ENCODE data around the gene LTBP1.

The LTBP1 gene

GRCh38 chr2:33272001-33272400 is 325.2 kb downstream of the LTBP1 start:
- no peak overlapping the region for H3K4ac ChIP-seq (ENCODE audit: low read depth in 1 of 2, low read length in 2 of 2)
- no peak overlapping the region for H3K4me2 ChIP-seq (ENCODE audit: low read length, poor library complexity, severe bottlenecking)
- no peak overlapping the region for H3K23ac ChIP-seq (ENCODE audit: low read length in 2 of 2)
- no peak overlapping the region for H2AFZ ChIP-seq (ENCODE audit: low read depth, low read length)
- no peaks in the 10 kb centered on the region for H3K79me1 ChIP-seq (replicated peaks; ENCODE audit: low read length, poor library complexity, severe bottlenecking)
- no peaks in the 10 kb centered on the region for H3K27me3 ChIP-seq (ENCODE audit: control insufficient read depth in 1 of 2, insufficient read depth in 1 of 2, low read length in 2 of 2)
- no peak overlapping the region for H2BK12ac ChIP-seq (ENCODE audit: low read length in 2 of 2)
- H3K18ac ChIP-seq (ENCODE audit: low read depth in 1 of 2, low read length in 2 of 2), result no peak overlapping the region
- no peak overlapping the region for H2BK120ac ChIP-seq (ENCODE audit: low read depth, low read length)
- no peak overlapping the region for H2BK15ac ChIP-seq (ENCODE audit: low read depth, poor library complexity, severe bottlenecking)
- no peak overlapping the region for H2AK5ac ChIP-seq (ENCODE audit: low read length, severe bottlenecking)
- 98% methylated on average over 4 of the region's 4 CpGs for WGBS
- H2BK5ac ChIP-seq (ENCODE audit: low read depth, low read length, poor library complexity, severe bottlenecking), result no peak overlapping the region
- H3K4me3 ChIP-seq (ENCODE audit: insufficient read depth in 1 of 2, low read depth in 1 of 2, low read length in 2 of 2), result no peak overlapping the region
- H3K9me3 ChIP-seq (ENCODE audit: control insufficient read depth, low read length), result no peaks in the 10 kb centered on the region
- no peak for DNase-seq
- H4K91ac ChIP-seq (ENCODE audit: low read length), result no peak overlapping the region
- H3K9ac ChIP-seq (ENCODE audit: low read length), result peak overlapping the region; percentile 51
- H3K4me1 ChIP-seq (ENCODE audit: control insufficient read depth, insufficient read depth, low read depth, low read length), result peaks cover 8% of the 10 kb centered on the region
- H3K36me3 ChIP-seq (ENCODE audit: control insufficient read depth in 1 of 2, insufficient read depth in 2 of 2, low read depth in 1 of 2, low read length in 2 of 2), result peaks cover 0 to 27% of the 10 kb centered on the region in 2 experiments
- no peak overlapping the region for H3K27ac ChIP-seq (ENCODE audit: low read length, poor library complexity, severe bottlenecking)
- H4K8ac ChIP-seq (ENCODE audit: low read length), result no peak overlapping the region
- H3K14ac ChIP-seq (ENCODE audit: low read length in 2 of 2), result no peak overlapping the region

- no peak for DNase-seq
- H2BK12ac ChIP-seq (ENCODE audit: low read length in 2 of 2), result no peak overlapping the region
- no peak overlapping the region for H4K91ac ChIP-seq (ENCODE audit: low read length)
- H3K36me3 ChIP-seq (ENCODE audit: control insufficient read depth in 1 of 2, insufficient read depth in 2 of 2, low read depth in 1 of 2, low read length in 2 of 2), result peaks cover 0 to 25% of the 10 kb centered on the region in 2 experiments
- H2BK15ac ChIP-seq (ENCODE audit: low read depth, poor library complexity, severe bottlenecking), result no peak overlapping the region
- no peaks in the 10 kb centered on the region for H3K79me1 ChIP-seq (replicated peaks; ENCODE audit: low read length, poor library complexity, severe bottlenecking)
- H2AFZ ChIP-seq (ENCODE audit: low read depth, low read length), result no peak overlapping the region
- no peak overlapping the region for H2BK120ac ChIP-seq (ENCODE audit: low read depth, low read length)
- no peak overlapping the region for H3K4me3 ChIP-seq (ENCODE audit: insufficient read depth in 1 of 2, low read depth in 1 of 2, low read length in 2 of 2)
- no peak overlapping the region for H4K8ac ChIP-seq (ENCODE audit: low read length)
- H3K14ac ChIP-seq (ENCODE audit: low read length in 2 of 2), result no peak overlapping the region
- no CpG with 5 or more reads among the region's 1 CpG for WGBS
- H2AK5ac ChIP-seq (ENCODE audit: low read length, severe bottlenecking), result no peak overlapping the region
- H3K9me3 ChIP-seq (ENCODE audit: control insufficient read depth, low read length), result no peaks in the 10 kb centered on the region
- H3K4me2 ChIP-seq (ENCODE audit: low read length, poor library complexity, severe bottlenecking), result no peak overlapping the region
- peaks cover 7% of the 10 kb centered on the region for H3K4me1 ChIP-seq (ENCODE audit: control insufficient read depth, insufficient read depth, low read depth, low read length)
- H3K9ac ChIP-seq (ENCODE audit: low read length), result no peak overlapping the region
- no peak overlapping the region for H3K27ac ChIP-seq (ENCODE audit: low read length, poor library complexity, severe bottlenecking)
- H3K27me3 ChIP-seq (ENCODE audit: control insufficient read depth in 1 of 2, insufficient read depth in 1 of 2, low read length in 2 of 2), result no peaks in the 10 kb centered on the region
- H3K23ac ChIP-seq (ENCODE audit: low read length in 2 of 2), result no peak overlapping the region
- no peak overlapping the region for H2BK5ac ChIP-seq (ENCODE audit: low read depth, low read length, poor library complexity, severe bottlenecking)
- no peak overlapping the region for H3K4ac ChIP-seq (ENCODE audit: low read depth in 1 of 2, low read length in 2 of 2)
- no peak overlapping the region for H3K18ac ChIP-seq (ENCODE audit: low read depth in 1 of 2, low read length in 2 of 2)
Measured at GRCh38 chr2:33273479-33273878, 326.7 kb downstream of the LTBP1 start.

- no peak overlapping the region for H3K4ac ChIP-seq (ENCODE audit: low read depth in 1 of 2, low read length in 2 of 2)
Measured at GRCh38 chr2:33274524-33274923, 327.8 kb downstream of the LTBP1 start.

GRCh38 chr2:33275689-33276444 is 329.1 kb downstream of the LTBP1 start:
- 16% methylated on average over 11 of the region's 12 CpGs for WGBS
- no peak overlapping the region for H3K27ac ChIP-seq (ENCODE audit: low read length, poor library complexity, severe bottlenecking)
- H3K4me3 ChIP-seq (ENCODE audit: insufficient read depth in 1 of 2, low read depth in 1 of 2, low read length in 2 of 2), result no peak overlapping the region
- no peak overlapping the region for H2AFZ ChIP-seq (ENCODE audit: low read depth, low read length)
- no peak overlapping the region for H3K14ac ChIP-seq (ENCODE audit: low read length in 2 of 2)
- peaks cover 0 to 43% of the 10 kb centered on the region in 2 experiments for H3K36me3 ChIP-seq (ENCODE audit: control insufficient read depth in 1 of 2, insufficient read depth in 2 of 2, low read depth in 1 of 2, low read length in 2 of 2)
- no peak overlapping the region for H2BK15ac ChIP-seq (ENCODE audit: low read depth, poor library complexity, severe bottlenecking)
- H4K8ac ChIP-seq (ENCODE audit: low read length), result peak overlapping the region; percentile 54
- no peaks in the 10 kb centered on the region for H3K9me3 ChIP-seq (ENCODE audit: control insufficient read depth, low read length)
- H3K9ac ChIP-seq (ENCODE audit: low read length), result no peak overlapping the region
- H2BK120ac ChIP-seq (ENCODE audit: low read depth, low read length), result no peak overlapping the region
- peak; percentile 97 for DNase-seq
- H3K79me1 ChIP-seq (replicated peaks; ENCODE audit: low read length, poor library complexity, severe bottlenecking), result no peaks in the 10 kb centered on the region
- peaks cover 7% of the 10 kb centered on the region for H3K4me1 ChIP-seq (ENCODE audit: control insufficient read depth, insufficient read depth, low read depth, low read length)
- no peak overlapping the region for H4K91ac ChIP-seq (ENCODE audit: low read length)
- no peak overlapping the region for H2AK5ac ChIP-seq (ENCODE audit: low read length, severe bottlenecking)
- H2BK5ac ChIP-seq (ENCODE audit: low read depth, low read length, poor library complexity, severe bottlenecking), result no peak overlapping the region
- H2BK12ac ChIP-seq (ENCODE audit: low read length in 2 of 2), result no peak overlapping the region
- H3K18ac ChIP-seq (ENCODE audit: low read depth in 1 of 2, low read length in 2 of 2), result peak overlapping the region in 1 of 2 experiments; percentile 92
- no peaks in the 10 kb centered on the region for H3K27me3 ChIP-seq (ENCODE audit: control insufficient read depth in 1 of 2, insufficient read depth in 1 of 2, low read length in 2 of 2)
- no peak overlapping the region for H3K4me2 ChIP-seq (ENCODE audit: low read length, poor library complexity, severe bottlenecking)
- no peak overlapping the region for H3K23ac ChIP-seq (ENCODE audit: low read length in 2 of 2)
- H3K4ac ChIP-seq (ENCODE audit: low read depth in 1 of 2, low read length in 2 of 2), result no peak overlapping the region

More at GRCh38 chr2:33274524-33274923, 327.8 kb downstream of the LTBP1 start:
- no peak overlapping the region for H3K4me3 ChIP-seq (ENCODE audit: insufficient read depth in 1 of 2, low read depth in 1 of 2, low read length in 2 of 2)
- no peak overlapping the region for H3K27ac ChIP-seq (ENCODE audit: low read length, poor library complexity, severe bottlenecking)
- no peak overlapping the region for H3K18ac ChIP-seq (ENCODE audit: low read depth in 1 of 2, low read length in 2 of 2)
- H2BK12ac ChIP-seq (ENCODE audit: low read length in 2 of 2), result peak overlapping the region in 1 of 2 experiments; percentile 57
- H4K91ac ChIP-seq (ENCODE audit: low read length), result no peak overlapping the region
- H3K23ac ChIP-seq (ENCODE audit: low read length in 2 of 2), result no peak overlapping the region
- H2AK5ac ChIP-seq (ENCODE audit: low read length, severe bottlenecking), result no peak overlapping the region
- no peaks in the 10 kb centered on the region for H3K79me1 ChIP-seq (replicated peaks; ENCODE audit: low read length, poor library complexity, severe bottlenecking)
- no peak overlapping the region for H2AFZ ChIP-seq (ENCODE audit: low read depth, low read length)
- peaks cover 7% of the 10 kb centered on the region for H3K4me1 ChIP-seq (ENCODE audit: control insufficient read depth, insufficient read depth, low read depth, low read length)
- H3K14ac ChIP-seq (ENCODE audit: low read length in 2 of 2), result no peak overlapping the region
- no peaks in the 10 kb centered on the region for H3K27me3 ChIP-seq (ENCODE audit: control insufficient read depth in 1 of 2, insufficient read depth in 1 of 2, low read length in 2 of 2)
- no peak overlapping the region for H3K4me2 ChIP-seq (ENCODE audit: low read length, poor library complexity, severe bottlenecking)
- no peak overlapping the region for H2BK120ac ChIP-seq (ENCODE audit: low read depth, low read length)
- no peak overlapping the region for H4K8ac ChIP-seq (ENCODE audit: low read length)
- H2BK15ac ChIP-seq (ENCODE audit: low read depth, poor library complexity, severe bottlenecking), result no peak overlapping the region
- H2BK5ac ChIP-seq (ENCODE audit: low read depth, low read length, poor library complexity, severe bottlenecking), result no peak overlapping the region
- no peak overlapping the region for H3K9ac ChIP-seq (ENCODE audit: low read length)
- no peaks in the 10 kb centered on the region for H3K9me3 ChIP-seq (ENCODE audit: control insufficient read depth, low read length)
- WGBS, result 88% methylated on average over 4 of the region's 5 CpGs
- H3K36me3 ChIP-seq (ENCODE audit: control insufficient read depth in 1 of 2, insufficient read depth in 2 of 2, low read depth in 1 of 2, low read length in 2 of 2), result peaks cover 0 to 29% of the 10 kb centered on the region in 2 experiments
- no peak for DNase-seq
